ENCODE results near the gene SMIM34.
"Not testable (repeated sequence)": the region's sequence is repeated elsewhere in the genome, so short reads cannot be mapped to it uniquely, and the experiment has no call there.

SMIM34 gene

DNA sequence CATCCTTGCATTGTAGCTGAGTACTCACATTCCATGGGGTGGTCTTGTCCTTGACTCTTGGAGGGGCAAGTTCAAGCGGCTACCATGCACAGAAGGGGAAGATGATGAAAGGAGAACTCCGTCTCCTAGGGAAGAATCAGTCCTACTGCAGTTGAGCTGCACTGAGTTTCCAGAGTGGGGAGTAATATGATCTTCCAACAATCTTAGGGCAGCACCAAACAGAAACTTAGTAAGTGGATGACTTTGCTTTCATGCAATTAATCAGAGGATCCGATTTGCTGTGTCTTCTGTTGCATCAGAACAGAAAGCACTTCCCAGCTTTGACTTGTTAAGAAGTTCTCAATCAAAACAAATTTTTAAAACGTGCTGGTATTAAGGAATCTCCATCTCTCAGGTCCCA lies at the start of gene SMIM34:
Gene SMIM34 (minus strand): TSS at position 147 of the 400 bp plus-strand sequence. CDS start 112 bp downstream, at position 35.
- DNase-seq = not testable (repeated sequence)

GRCh38 chr21:34467333-34467732 lies 43.6 kb upstream of the SMIM34 start:
- DNase-seq; intact Hi-C loops (cut with DNase I): not testable (repeated sequence)

More for the DNA sequence above, at the start of gene SMIM34:
- intact Hi-C loops (cut with DNase I) = not testable (repeated sequence)

DNA sequence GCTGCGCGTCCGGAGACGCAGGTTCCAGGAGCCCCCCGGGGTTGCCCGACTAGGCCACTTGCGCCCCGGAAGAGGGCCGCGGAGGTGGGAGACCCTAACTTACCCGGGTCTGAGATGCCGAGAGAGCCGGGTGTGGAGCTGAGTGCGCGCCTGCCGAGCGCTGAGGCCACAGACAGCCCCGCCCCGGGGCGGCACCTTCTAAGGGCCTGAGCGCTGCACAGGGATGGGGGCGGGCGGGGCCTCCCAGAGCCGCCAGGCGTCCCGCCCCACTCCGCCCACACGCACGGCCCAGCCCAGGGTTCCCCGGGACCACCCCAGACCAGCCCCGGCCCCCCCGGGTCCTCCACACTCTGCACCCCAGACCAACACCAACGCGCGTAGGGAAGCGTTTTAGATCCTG lies 35.7 kb upstream of the SMIM34 start:
- intact Hi-C loops (cut with DNase I); DNase-seq: not testable (repeated sequence)

DNA sequence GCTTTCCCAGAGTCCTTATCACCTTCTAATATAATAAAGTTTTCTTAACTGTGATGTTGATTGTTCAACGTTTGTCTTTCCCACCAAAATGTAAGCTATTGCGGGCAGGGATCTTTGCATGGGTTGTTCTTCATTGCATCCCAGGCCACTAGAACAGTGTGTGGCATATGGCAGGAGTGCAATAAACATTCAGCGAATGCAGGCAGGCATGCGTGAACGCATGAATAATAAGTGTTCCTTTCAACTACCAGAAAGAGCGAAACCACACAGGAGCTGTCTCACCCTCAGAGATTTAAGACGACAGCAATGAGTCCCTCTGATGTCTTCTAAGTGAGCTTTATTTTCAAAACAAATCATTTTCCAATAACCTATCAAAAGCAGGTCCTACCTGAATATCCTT lies 34.5 kb upstream of the SMIM34 start:
- intact Hi-C loops (cut with DNase I); DNase-seq: not testable (repeated sequence)

DNA sequence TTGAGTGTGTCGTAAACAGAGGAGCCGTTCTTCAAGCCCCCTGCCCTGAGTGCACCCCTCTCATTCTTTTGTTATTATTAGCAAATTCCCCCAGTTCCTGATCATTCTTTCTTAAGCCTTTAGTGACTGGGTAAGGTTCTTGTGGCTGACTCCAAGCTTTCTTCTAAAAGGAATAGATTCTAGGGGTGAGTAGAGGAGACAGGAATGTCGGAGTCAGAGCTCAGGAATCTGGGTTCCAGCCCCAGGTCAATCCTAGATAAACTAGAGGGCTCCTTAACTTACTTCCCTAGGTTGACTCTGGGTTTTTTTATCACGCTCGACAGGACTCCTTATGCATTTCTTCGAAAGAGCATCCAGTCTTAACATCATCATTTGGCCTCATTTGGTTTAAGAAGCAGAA lies 32.4 kb upstream of the SMIM34 start:
- intact Hi-C loops (cut with DNase I); DNase-seq: not testable (repeated sequence)

DNA sequence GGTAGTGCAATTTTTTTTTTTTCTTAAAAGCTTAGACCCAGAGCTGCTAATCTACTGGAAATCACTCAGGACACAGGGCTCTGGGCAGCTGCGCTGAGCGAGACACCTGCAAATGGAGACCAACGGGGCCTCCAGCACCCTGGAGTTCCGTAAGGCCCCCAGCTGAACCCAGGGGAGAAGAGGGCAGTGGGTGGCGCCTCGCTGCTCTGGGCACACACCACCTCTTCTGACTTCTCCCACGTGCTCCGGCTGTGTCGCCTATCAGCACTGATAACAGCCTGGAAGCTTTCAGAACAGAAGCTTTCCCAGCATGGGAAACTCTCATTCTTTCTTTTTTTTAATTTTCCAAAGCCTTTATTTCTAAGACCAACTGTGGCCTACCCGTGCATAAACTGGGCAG lies 31.9 kb upstream of the SMIM34 start:
- DNase-seq; intact Hi-C loops (cut with DNase I): not testable (repeated sequence)

- intact Hi-C loops (cut with DNase I); DNase-seq: not testable (repeated sequence)
Observed at GRCh38 chr21:34447018-34447417, 23.3 kb upstream of the SMIM34 start.

- DNase-seq; intact Hi-C loops (cut with DNase I): not testable (repeated sequence)
Observed at GRCh38 chr21:34443486-34443885, 19.7 kb upstream of the SMIM34 start.

- DNase-seq; intact Hi-C loops (cut with DNase I): not testable (repeated sequence)
Observed at GRCh38 chr21:34429710-34430109, 6.0 kb upstream of the SMIM34 start.

DNA sequence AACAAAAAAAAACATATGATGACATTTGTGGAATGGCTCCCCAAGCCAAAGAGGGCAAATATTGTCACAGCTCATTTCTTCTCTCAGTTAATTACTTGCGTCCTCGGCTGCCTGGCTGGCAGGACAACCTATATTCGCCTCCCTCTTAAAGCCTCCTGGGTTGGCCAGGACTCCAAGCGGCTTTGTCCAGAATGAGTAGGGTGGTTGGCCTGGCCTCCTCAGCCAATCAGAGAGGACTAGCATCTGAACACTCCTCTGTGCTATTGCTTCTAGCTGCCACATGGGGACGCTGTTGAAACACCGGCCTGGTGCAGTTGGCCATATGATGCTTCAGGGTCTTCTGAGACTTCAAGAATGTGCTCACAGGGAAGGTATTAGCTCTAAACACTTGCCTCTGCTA lies 4.7 kb upstream of the SMIM34 start:
- DNase-seq; intact Hi-C loops (cut with DNase I): not testable (repeated sequence)

DNA sequence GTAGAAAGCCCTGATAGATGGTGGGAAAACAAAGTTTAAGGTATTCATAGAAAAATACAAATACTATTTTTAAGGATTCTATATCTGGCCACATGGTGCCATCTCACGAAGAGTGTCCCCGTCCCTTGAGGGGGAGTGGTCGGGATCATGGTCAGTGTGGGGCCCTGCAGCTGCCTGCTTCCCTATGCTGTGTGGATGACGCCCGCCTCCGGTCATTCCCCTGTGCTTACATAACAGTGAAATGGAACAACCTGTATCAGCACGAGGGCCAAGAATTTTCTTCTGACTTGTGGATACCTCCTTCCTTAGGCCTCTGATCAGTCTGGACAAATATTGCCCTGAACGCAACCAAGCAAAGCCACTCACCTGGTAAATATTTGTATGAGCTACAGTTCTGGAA lies 3.6 kb upstream of the SMIM34 start:
- DNase-seq; intact Hi-C loops (cut with DNase I): not testable (repeated sequence)

DNA sequence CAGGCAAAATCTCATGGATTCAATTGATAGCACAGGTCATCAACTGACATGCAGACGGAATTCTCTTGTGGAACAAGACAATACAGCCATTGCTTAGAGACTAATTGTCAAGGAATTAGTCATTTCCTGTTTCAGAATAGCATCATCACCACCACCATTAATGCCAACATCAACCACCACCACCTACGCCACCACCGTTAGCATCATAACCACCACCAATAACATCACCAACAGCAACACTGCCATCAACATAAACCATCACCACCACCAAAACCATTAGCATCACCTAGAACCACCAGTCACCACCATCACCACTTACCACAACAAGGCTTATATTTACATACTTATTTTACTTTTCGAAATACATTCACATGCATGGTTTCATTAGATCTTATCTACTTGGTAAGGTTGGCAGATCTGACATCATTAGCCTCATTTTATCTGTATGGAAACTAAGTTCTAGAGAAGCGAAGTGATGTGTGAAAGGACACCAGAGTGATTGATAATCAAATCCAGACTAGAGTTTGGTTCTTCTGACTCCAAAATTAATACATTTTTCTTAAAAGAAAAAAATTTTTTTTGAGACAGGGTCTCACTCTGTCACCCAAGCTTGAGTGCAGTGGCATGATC lies 6.2 kb downstream of the SMIM34 start:
- DNase-seq; intact Hi-C loops (cut with DNase I): not testable (repeated sequence)

DNA sequence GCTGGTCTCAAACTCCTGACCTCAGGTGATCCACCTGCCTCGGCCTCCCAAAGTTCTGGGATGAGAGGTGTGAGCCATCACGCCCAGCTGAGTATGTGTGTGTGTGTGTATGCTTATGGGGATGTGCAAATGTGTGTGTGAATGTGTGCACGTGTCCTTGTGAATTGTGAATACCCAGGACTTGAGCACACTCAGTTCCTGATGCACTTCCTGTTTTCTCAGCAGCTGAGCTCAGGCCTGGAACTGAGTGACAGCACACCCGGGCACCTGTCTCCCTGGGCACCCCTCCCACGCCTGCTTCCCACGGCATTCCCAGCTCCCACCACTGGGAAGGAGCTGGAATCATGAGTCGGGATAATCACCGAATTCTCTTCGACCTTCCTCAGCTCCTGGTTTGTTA lies 16.5 kb downstream of the SMIM34 start:
- intact Hi-C loops (cut with DNase I); DNase-seq: not testable (repeated sequence)

DNA sequence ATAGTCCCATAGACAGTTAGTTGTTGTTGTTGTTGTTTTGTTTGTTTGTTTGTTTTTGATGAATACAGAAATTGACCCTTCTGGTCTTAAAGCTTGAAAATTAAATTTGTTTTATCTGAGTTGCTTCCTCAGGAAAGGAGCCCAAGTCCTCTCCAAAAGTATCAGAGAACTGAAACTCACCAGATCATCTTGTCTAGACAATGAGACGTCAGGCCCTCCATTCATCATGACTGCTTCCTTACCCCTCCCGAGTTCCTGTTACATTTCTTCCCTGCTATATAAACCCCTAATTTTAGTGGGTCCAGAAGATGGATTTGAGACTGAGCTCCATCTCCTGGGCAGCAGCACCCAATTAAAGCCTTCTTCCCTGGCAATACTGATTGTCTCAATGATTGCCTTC lies 17.1 kb downstream of the SMIM34 start:
- intact Hi-C loops (cut with DNase I); DNase-seq: not testable (repeated sequence)

GRCh38 chr21:34406102-34406501 lies 17.6 kb downstream of the SMIM34 start:
- intact Hi-C loops (cut with DNase I); DNase-seq: not testable (repeated sequence)

GRCh38 chr21:34405686-34406085 lies 18.1 kb downstream of the SMIM34 start:
- intact Hi-C loops (cut with DNase I); DNase-seq: not testable (repeated sequence)

- DNase-seq; intact Hi-C loops (cut with DNase I): not testable (repeated sequence)
Observed at GRCh38 chr21:34404742-34405141, 19.0 kb downstream of the SMIM34 start.

GRCh38 chr21:34400522-34400921 lies 23.2 kb downstream of the SMIM34 start:
- DNase-seq; intact Hi-C loops (cut with DNase I): not testable (repeated sequence)

- intact Hi-C loops (cut with DNase I); DNase-seq: not testable (repeated sequence)
Observed at GRCh38 chr21:34383724-34384415, 39.9 kb downstream of the SMIM34 start.

DNA sequence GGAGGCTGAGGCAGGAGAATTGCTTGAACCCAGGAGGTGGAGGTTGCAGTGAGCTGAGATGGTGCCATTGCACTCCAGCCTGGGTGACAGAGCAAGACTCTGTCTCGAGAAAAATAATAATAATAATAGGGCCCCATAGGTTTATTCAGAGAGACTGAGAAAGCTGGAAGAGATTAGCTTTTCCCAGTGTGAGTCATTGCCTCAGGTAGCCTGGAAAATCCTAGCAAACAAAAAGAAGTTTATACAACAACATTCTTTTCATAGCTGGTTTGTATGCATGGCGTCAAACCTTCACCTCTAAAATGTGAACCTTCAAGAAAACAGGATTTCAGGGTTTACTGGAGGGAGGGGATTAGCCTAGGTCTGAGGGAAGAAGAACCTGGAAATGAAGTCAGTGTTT lies 40.6 kb downstream of the SMIM34 start:
- DNase-seq; intact Hi-C loops (cut with DNase I): not testable (repeated sequence)

DNA sequence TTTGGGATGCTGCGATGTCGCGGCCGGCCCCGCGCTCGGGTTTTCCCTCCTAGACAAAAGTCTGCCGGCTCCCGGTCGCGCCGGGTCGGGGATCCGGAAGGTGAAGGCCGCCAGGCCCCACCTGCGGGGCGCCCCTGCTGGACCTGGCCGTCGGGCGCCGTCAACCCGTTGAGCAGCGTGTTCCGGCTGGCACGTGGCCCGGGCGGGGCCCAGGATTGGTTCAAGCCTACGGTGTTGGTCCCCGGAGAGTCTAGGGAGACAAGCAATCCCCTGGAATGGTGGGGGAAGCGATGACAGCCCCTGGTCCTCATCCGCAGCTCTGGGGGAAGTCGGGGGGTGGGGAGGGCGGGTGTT lies 48.2 kb downstream of the SMIM34 start:
- intact Hi-C loops (cut with DNase I) = not testable (repeated sequence)

More for the DNA sequence above, 48.2 kb downstream of the SMIM34 start:
- not testable (repeated sequence) for DNase-seq
